CD14-positive monocyte (primary cell): ENCODE results near the gene CCL16. TPM values are rescaled to one million over a fixed set of nuclear protein-coding genes. Genes with fewer than 3 reads are reported as not detected.

Source experiments
- DNase-seq, 3 donors: peaks; one replicate each; pipeline ENCODE4 v3.0.0-alpha.2; 2011 to 2022
- H2AFZ ChIP-seq: 2 replicates; pipeline ENCODE4 v1.6.0; 2012; ENCODE audit warnings: mild to moderate bottlenecking, low read depth, low read length, inconsistent platforms; ENCODE audit not compliant: insufficient read depth, poor library complexity, severe bottlenecking
- H3K27ac ChIP-seq, 2 donors: 1 replicate in 1 of 2; 2 replicates in 1 of 2; pipeline ENCODE4 v1.5.1; 2012 to 2013; ENCODE audit warnings: low read length in 2 of 2, control low read depth in 1 of 2, inconsistent platforms in 1 of 2, low read depth in 1 of 2, mild to moderate bottlenecking in 1 of 2
- H3K27me3 ChIP-seq, 2 donors: one replicate each; pipeline versions ENCODE4 v1.6.0 to v1.6.1; 2011 to 2013; ENCODE audit warnings: low read length in 2 of 2; ENCODE audit not compliant: control insufficient read depth in 2 of 2, insufficient read depth in 2 of 2
- H3K36me3 ChIP-seq, 2 donors: replicated peaks in 1 of 2; 1 replicate in 1 of 2; 2 replicates in 1 of 2; pipeline versions ENCODE4 v1.5.1 to v1.6.1; 2012 to 2013; ENCODE audit warnings: low read length in 2 of 2, control low read depth in 1 of 2, inconsistent platforms in 1 of 2, mild to moderate bottlenecking in 1 of 2; ENCODE audit not compliant: insufficient read depth in 2 of 2, control insufficient read depth in 1 of 2
- H3K4me1 ChIP-seq, 2 donors: 1 replicate in 1 of 2; 2 replicates in 1 of 2; pipeline versions ENCODE4 v1.5.1 to v1.6.1; 2012 to 2013; ENCODE audit warnings: low read length in 2 of 2, control low read depth in 1 of 2, inconsistent platforms in 1 of 2, mild to moderate bottlenecking in 1 of 2, moderate library complexity in 1 of 2; ENCODE audit not compliant: insufficient read depth in 2 of 2, control insufficient read depth in 1 of 2
- H3K4me2 ChIP-seq: replicated peaks from 2 replicates; pipeline ENCODE3; 2012; ENCODE audit warnings: low read length, moderate library complexity, mild to moderate bottlenecking; ENCODE audit not compliant: poor library complexity, severe bottlenecking; ENCODE audit errors: extremely low read depth
- H3K4me3 ChIP-seq, 3 experiments: fragments of 200-600 bp in 1 of 3; sonication (generic) in 1 of 3; replicated peaks in 1 of 3; 1 replicate in 2 of 3; 2 replicates in 1 of 3; pipeline ENCODE4 v1.5.1; 2011 to 2013; ENCODE audit warnings: low read length in 3 of 3, mild to moderate bottlenecking in 3 of 3, control low read depth in 2 of 3, low read depth in 2 of 3, inconsistent platforms in 1 of 3, moderate library complexity in 1 of 3
- H3K79me2 ChIP-seq: 2 replicates; pipeline ENCODE4 v1.6.0; 2012; ENCODE audit warnings: mild to moderate bottlenecking, control low read depth, inconsistent platforms, low read length, moderate library complexity; ENCODE audit not compliant: insufficient read depth
- H3K9ac ChIP-seq: 2 replicates; pipeline ENCODE4 v1.6.0; 2017; ENCODE audit warnings: low read length, mild to moderate bottlenecking; ENCODE audit not compliant: insufficient read depth, poor library complexity, severe bottlenecking
- H3K9me3 ChIP-seq, 2 donors: replicated peaks in 1 of 2; 1 replicate in 1 of 2; 2 replicates in 1 of 2; pipeline versions ENCODE4 v1.5.1 to v1.6.1; 2012 to 2013; ENCODE audit warnings: low read length in 2 of 2, control low read depth in 1 of 2; ENCODE audit not compliant: control insufficient read depth in 1 of 2, insufficient read depth in 1 of 2
- H4K20me1 ChIP-seq: 2 replicates; pipeline ENCODE4 v1.6.0; 2012; ENCODE audit warnings: mild to moderate bottlenecking, low read length, control low read depth, moderate library complexity; ENCODE audit not compliant: insufficient read depth
- H3K27ac Mint-ChIP-seq, 7 donors: one replicate each; pipeline ENCODE4 v1.8.0; 2020; ENCODE audit warnings: mild to moderate bottlenecking in 7 of 7, mixed read lengths in 7 of 7, moderate library complexity in 6 of 7, inconsistent platforms in 2 of 7
- H3K27me3 Mint-ChIP-seq, 3 donors: one replicate each; pipeline ENCODE4 v1.8.0; 2021 to 2022; ENCODE audit warnings: low read depth in 3 of 3, mild to moderate bottlenecking in 3 of 3, mixed read lengths in 3 of 3, moderate library complexity in 3 of 3, inconsistent platforms in 1 of 3
- H3K36me3 Mint-ChIP-seq, 2 donors: one replicate each; pipeline ENCODE4 v1.8.0; 2020; ENCODE audit warnings: mixed read lengths in 2 of 2, inconsistent platforms in 1 of 2, mild to moderate bottlenecking in 1 of 2
- H3K4me1 Mint-ChIP-seq: one replicate; pipeline ENCODE4 v1.8.0; 2020; ENCODE audit warnings: mild to moderate bottlenecking, mixed read lengths
- H3K4me3 Mint-ChIP-seq, 2 donors: one replicate each; pipeline ENCODE4 v1.8.0; 2020; ENCODE audit warnings: mild to moderate bottlenecking in 2 of 2, mixed read lengths in 2 of 2, moderate library complexity in 1 of 2
- H3K9me3 Mint-ChIP-seq, 7 donors: one replicate each; pipeline ENCODE4 v1.8.0; 2020 to 2022; ENCODE audit warnings: mixed read lengths in 7 of 7, mild to moderate bottlenecking in 6 of 7, moderate library complexity in 6 of 7, inconsistent platforms in 2 of 7
- CTCF ChIP-seq: fragments of 200-600 bp; IDR thresholded peaks from one replicate; pipeline ENCODE4 v1.8.0; 2022; ENCODE audit warnings: antibody characterized with exemption, mild to moderate bottlenecking
- WGBS: methylation state at CpG from one replicate; pipeline ENCODE4 v1.1.5; 2013; ENCODE audit warnings: missing lambda C conversion rate; ENCODE audit not compliant: insufficient coverage; 5-methylcytosine and 5-hydroxymethylcytosine counted together
- intact Hi-C, 2 donors: fragments of 100-400 bp; cut with micrococcal nuclease; formaldehyde crosslinking; loops; one replicate each; pipeline versions ENCODE4 v1.15.0 to v1.15.1; 2023
- polyA plus RNA-seq, 3 donors: library from polyadenylated mRNA; depleted of rRNA in 1 of 3; unstranded in 2 of 3; stranded (reverse) in 1 of 3; fragments of 300-500 nt in 2 of 3; fragments of >200 nt in 1 of 3; fragmentation: Illumina TruSeq in 2 of 3; gene quantifications; 1 replicate in 2 of 3; 2 replicates in 1 of 3; pipeline ENCODE4 v1.2.3, GENCODE V29; 2012 to 2021

The CCL16 gene
- polyA plus RNA-seq, 3 donors, result not detected

- Mint-ChIP-seq H3K27me3 (peaks cover 0 to 2% (median 0%) of the 10 kb centered on the region in 3 donors), H3K4me1 (peaks cover 2% of the 10 kb centered on the region), H3K9me3 (peaks cover 0 to 7% (median 0%) of the 10 kb centered on the region in 7 donors), H3K27ac (no peak overlapping the region), H3K4me3 (no peak overlapping the region), H3K36me3 (no peaks in the 10 kb centered on the region)
- Histone ChIP-seq H3K4me1 (no peaks in the 10 kb centered on the region), H3K9me3 (no peaks in the 10 kb centered on the region), H4K20me1 (no peaks in the 10 kb centered on the region), H3K4me2 (no peak overlapping the region), H3K27me3 (no peaks in the 10 kb centered on the region), H3K27ac (no peak overlapping the region), H2AFZ (no peak overlapping the region), H3K4me3 (no peak overlapping the region), H3K79me2 (no peaks in the 10 kb centered on the region), H3K9ac (no peak overlapping the region), H3K36me3 (no peaks in the 10 kb centered on the region)
- WGBS, result no CpG with 5 or more reads among the region's 5 CpGs
- DNase-seq, result no peak
- TF ChIP-seq CTCF, result no peak
- intact Hi-C loops, result no loop called here
These were observed 45.2 kb downstream of the CCL16 start for GRCh38 chr17:35936063-35936462.

- Mint-ChIP-seq H3K36me3 (no peaks in the 10 kb centered on the region), H3K4me3 (no peak overlapping the region), H3K4me1 (peaks cover 15% of the 10 kb centered on the region), H3K27me3 (peaks cover 0 to 2% (median 0%) of the 10 kb centered on the region in 3 donors), H3K9me3 (peaks cover 0 to 7% (median 0%) of the 10 kb centered on the region in 7 donors), H3K27ac (no peak overlapping the region)
- no peaks in the 10 kb centered on the region for H4K20me1 ChIP-seq
- 94% methylated on average over 5 of the region's 10 CpGs for whole genome bisulfite sequencing
- H3K36me3 ChIP-seq, result no peaks in the 10 kb centered on the region
- intact Hi-C loops, result no loop called here
- no peak for DNase-seq
- H3K79me2 ChIP-seq, result no peaks in the 10 kb centered on the region
- H3K9me3 ChIP-seq, result no peaks in the 10 kb centered on the region
- no peaks in the 10 kb centered on the region for H3K27me3 ChIP-seq
- no peak overlapping the region for H2AFZ ChIP-seq
- no peak overlapping the region for H3K4me3 ChIP-seq
- H3K27ac ChIP-seq, result no peak overlapping the region
- no peak overlapping the region for H3K4me2 ChIP-seq
- H3K4me1 ChIP-seq, result peaks cover 12 to 13% of the 10 kb centered on the region in 2 donors
- no peak overlapping the region for H3K9ac ChIP-seq
- no peak for TF ChIP-seq CTCF
These were observed 46.5 kb downstream of the CCL16 start for GRCh38 chr17:35934760-35935159.
